Breast epithelium (tissue), 3 donors: ENCODE data around the gene TMEM233.

Experiments
- POLR2A ChIP-seq: fragments of 450-650 bp; IDR thresholded peaks from one replicate; pipeline ENCODE4 v1.6.1; 2016; ENCODE audit warnings: antibody characterized with exemption, mild to moderate bottlenecking, moderate library complexity
- POLR2AphosphoS5 ChIP-seq, 3 donors: sonication (generic); formaldehyde crosslinking; IDR thresholded peaks; one replicate each; pipeline ENCODE4 v1.6.1; 2017; ENCODE audit warnings: antibody characterized with exemption in 3 of 3
- TF ChIP-seq, protein P1 (sequence below), 3 donors: fragments of 450-650 bp; IDR thresholded peaks; one replicate each; pipeline ENCODE4 v1.5.1; 2016 to 2017; ENCODE audit warnings: antibody characterized with exemption in 3 of 3, mild to moderate bottlenecking in 3 of 3, moderate library complexity in 3 of 3

DNA sequence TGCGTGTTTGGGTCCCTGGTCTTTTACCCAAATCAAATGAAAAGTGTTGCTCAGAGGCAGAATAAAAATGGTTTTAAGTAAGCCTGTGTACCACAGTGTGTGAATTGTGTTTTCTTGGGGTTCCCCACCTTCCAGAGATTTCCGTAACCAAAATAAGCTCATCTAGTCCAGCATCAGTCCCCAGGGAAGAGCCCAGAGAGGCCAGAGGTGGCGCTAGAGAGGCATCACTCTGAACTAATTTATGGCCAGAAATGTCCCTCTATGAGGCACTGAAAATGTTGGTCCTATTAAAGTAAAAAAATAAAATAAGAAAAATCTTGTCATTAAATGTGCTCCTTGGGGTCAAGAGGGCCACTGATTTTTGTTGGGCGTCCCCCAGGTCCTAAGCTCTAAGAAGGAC lies 49.4 kb downstream of the TMEM233 start:
- TF ChIP-seq, protein P1, sequence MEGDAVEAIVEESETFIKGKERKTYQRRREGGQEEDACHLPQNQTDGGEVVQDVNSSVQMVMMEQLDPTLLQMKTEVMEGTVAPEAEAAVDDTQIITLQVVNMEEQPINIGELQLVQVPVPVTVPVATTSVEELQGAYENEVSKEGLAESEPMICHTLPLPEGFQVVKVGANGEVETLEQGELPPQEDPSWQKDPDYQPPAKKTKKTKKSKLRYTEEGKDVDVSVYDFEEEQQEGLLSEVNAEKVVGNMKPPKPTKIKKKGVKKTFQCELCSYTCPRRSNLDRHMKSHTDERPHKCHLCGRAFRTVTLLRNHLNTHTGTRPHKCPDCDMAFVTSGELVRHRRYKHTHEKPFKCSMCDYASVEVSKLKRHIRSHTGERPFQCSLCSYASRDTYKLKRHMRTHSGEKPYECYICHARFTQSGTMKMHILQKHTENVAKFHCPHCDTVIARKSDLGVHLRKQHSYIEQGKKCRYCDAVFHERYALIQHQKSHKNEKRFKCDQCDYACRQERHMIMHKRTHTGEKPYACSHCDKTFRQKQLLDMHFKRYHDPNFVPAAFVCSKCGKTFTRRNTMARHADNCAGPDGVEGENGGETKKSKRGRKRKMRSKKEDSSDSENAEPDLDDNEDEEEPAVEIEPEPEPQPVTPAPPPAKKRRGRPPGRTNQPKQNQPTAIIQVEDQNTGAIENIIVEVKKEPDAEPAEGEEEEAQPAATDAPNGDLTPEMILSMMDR (IDR thresholded peaks at IDR 0.05): no peak
- TF ChIP-seq POLR2AphosphoS5 (IDR thresholded peaks at IDR 0.05) (no peak), POLR2A (no peak)
